Left hindlimb (tissue), 1 donor: Measurements from ENCODE around the gene ESPL1.
A peak's percentile ranks its signal among the peaks of the same experiment; 100 is the strongest.
"Not testable (repeated sequence)": the region's sequence is repeated elsewhere in the genome, so short reads cannot be mapped to it uniquely, and the experiment has no call there.

Source experiments
- DNase-seq: peaks from one replicate; pipeline ENCODE4 v3.0.0-alpha.2; 2018

ESPL1 gene

DNA sequence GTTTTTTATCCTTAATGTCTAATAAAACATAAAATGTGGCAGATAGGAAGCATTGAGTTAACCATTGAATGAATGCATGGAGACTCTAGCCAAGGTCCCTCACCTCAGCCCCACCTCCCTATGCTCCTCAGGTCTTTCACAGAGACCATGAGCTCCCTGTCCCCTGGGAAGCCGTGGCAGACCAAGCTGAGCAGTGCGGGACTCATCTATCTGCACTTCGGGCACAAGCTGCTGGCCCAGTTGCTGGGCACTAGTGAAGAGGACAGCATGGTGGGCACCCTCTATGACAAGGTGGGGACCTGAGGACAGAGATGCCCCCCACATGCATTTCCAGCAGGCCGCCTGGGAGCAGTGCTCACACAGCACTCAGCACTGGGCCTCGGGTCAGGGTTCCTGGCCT lies 34.8 kb downstream of the ESPL1 start:
- no peak for DNase-seq

- no peak for DNase-seq
These were observed 38.7 kb downstream of the ESPL1 start for GRCh38 chr12:53306826-53307225.

GRCh38 chr12:53308276-53308675 lies 40.2 kb downstream of the ESPL1 start:
- DNase-seq = peak; percentile 17

DNA sequence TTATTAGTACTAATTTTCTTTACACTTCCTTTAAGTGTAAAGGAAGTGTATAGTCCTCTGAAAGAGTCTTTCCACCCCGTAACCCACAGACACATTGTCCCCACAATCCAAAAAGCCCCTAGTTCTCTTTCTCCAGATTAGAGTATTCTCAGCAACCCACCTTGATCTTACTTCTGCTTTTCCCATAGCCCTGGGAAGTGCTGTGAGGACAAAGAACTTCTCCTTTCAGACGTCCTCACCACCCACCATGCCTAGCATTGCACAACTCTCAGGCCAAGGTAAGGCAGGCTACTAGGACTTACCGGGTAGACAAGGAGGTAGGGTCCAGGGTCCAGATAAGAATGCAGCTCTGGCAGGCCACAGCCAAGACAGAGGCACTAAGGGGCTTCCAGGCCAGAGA lies 45.9 kb downstream of the ESPL1 start:
- DNase-seq = no peak

GRCh38 chr12:53320352-53321195 lies 52.5 kb downstream of the ESPL1 start:
- no peak for DNase-seq

- DNase-seq = no peak
These were observed 56.1 kb downstream of the ESPL1 start for GRCh38 chr12:53324113-53324778.

- peak; percentile 95 for DNase-seq
These were observed 56.8 kb downstream of the ESPL1 start for GRCh38 chr12:53324779-53325510.

- peak; percentile 77 for DNase-seq
These were observed 57.5 kb downstream of the ESPL1 start for GRCh38 chr12:53325511-53326061.

DNA sequence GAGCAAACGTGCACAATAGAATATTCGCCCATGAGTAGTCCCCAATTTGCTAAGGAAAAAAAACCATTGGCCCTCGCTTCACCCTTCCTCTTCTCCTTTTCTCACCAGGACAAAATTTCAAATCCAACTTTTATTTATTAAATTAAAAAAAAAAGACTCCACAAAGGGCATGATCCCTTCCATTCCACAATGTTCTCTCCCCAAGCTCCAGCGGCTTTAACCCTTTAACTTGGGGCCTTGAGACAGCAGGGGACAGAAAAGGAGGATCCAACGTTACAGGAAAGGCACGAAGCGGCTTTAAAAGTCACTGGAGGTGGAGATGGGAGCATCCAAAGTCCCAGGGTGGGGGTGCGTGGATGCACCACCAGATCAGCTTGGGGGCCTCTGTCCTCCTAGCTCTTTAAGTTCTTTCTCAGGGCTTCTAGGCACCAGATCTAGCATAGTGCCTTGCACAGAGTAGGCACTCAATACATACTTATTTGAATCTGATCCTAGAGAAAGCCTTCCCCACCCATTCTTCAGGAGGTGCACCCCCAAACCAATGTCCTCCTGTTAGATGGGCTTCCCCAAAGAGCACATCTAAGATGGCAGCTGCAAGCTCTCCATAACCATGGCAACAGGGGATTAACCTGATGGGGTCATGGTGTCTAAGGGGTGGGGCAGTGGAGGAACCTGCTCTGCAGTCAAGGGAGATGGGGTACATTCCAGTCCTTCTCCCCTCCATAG lies 58.5 kb downstream of the ESPL1 start:
- no peak for DNase-seq

- DNase-seq = no peak
These were observed 59.4 kb downstream of the ESPL1 start for GRCh38 chr12:53327435-53328042.

- DNase-seq = no peak
These were observed 59.9 kb downstream of the ESPL1 start for GRCh38 chr12:53328043-53328435.

GRCh38 chr12:53330671-53331070 lies 62.6 kb downstream of the ESPL1 start:
- no peak for DNase-seq

DNA sequence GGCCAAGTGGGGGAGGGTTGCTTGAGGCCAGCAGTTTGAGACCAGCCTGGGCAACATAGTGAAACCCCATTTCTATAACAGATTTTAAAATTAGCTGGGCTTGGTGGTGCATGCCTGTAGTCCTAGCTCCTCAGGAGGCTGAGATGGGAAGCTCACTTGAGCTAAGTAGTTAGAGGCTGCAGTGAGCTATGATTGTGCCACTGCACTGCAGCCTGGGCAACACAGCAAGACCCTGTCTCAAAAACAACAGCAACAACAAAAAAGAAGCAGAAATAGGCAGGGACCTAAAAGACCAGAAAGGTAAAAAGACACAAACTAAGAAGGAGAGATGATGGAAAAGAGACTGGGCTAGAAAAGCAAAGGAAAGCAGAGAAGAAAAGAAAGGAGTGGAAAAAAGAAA lies 64.2 kb downstream of the ESPL1 start:
- not testable (repeated sequence) for DNase-seq

GRCh38 chr12:53332744-53333143 lies 64.6 kb downstream of the ESPL1 start:
- DNase-seq = peak; percentile 75

- DNase-seq = no peak
These were observed 65.2 kb downstream of the ESPL1 start for GRCh38 chr12:53333289-53333688.

GRCh38 chr12:53333845-53334244 lies 65.7 kb downstream of the ESPL1 start:
- peak; percentile 62 for DNase-seq

DNA sequence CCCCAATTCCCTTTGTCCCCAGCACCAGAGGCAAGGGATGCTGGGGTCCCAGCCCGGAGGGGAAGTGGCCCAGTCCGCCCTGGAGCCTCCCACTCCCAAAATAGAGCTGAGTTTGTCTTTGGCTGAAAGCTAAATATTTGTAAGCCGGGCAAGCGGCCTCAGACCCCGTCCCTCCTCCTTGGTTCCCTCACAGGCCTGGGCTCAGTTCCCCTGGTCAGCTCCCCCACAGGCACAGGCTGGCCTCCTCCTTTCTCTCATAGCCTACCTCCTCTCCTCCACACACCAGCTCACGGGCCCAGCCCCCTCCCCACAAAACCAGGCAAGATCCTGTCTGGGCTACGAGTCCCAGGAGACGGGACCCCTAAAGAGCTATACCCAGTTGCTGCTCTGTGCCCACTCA lies 66.7 kb downstream of the ESPL1 start:
- no peak for DNase-seq

DNA sequence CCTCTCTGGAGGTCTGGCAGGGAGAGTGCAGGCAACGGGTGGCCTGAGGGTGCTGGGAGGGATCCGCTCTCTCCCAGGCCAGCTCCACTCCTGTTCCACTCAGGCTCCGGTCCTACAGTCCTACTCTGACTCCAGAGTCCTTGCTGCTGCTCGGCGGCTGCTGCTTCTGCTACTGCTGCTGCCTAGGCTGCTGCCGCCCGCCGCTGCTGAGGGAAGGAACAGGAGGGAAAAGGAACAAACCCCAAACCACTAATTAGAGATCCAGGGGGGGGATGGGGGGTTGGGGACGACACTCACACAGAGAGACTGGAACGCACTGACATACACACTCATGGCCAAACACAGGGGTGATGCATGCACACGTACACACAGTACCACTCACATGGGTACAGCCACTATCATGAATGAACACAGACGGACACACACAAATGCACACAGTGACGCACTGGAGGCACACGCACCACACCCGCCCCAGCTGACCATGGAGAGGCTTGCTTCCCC lies 68.1 kb downstream of the ESPL1 start, which contains the start of gene SP7:
SP7 (minus strand) TSS at position 174 of the 501 bp plus-strand sequence. CDS start 708 bp downstream, outside the sequence.
- DNase-seq = peak; percentile 79

DNA sequence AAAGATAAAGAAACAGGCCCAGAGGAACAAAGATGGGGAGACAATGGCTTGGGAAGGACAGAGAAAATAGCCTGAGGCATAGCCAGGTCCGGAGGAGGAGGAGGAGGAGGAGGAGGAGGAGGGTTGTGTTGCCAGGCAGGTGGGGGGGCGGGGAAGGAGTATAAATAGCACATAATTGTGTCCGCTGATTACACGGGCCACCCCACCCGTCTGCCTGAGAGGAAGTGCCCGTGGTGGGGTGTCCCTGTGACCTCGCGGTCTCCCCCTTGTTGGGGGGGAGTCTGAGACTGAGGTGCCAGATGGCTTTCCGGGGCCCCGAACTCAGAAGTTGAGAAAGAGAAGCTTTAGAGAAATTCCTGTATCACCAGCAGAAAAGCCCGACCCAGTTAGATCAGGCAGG lies 69.9 kb downstream of the ESPL1 start:
- DNase-seq = no peak

DNA sequence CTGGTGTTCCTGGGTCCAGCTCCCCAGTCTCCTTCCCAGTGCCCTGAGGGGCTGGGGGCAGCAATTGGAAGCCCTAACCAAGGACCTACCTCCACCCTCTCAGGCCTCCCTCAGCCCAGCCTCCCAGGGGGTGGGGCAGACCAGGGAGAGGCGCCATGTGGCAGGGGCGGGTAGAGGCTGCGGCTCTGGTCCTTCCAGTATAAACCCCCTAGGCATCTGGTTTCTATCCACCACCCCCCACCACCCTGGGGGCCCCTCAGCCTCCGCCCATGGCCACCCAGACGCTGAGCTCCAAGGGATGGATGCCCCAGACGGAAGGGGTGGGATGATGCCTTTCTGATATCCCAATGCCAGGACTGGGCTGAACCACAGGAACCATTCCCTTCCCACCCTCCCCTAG lies 70.8 kb downstream of the ESPL1 start:
- peak; percentile 79 for DNase-seq

- DNase-seq = no peak
These were observed 72.3 kb downstream of the ESPL1 start for GRCh38 chr12:53340398-53340797.
